ENCODE results near the gene ARHGAP20.

Gene ARHGAP20

DNA sequence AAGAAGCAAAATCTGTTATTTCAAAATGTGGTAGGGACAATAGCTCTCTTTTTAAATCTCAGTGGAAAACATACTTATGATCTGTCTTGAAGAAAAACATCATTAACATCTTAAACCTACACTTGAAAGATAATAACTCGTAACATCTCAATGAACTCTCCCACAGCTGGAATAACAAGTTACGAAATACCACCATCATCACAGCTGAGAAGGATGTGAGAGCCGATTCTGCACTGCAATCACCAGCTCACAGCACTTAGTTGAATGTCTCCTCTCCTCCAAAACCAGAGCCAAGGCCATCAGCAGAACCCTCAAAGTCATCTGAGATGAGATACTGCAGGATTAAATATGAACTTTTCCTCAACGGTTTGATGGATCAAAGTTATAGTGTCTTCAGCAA is 124.3 kb downstream of the ARHGAP20 start:
- TF ChIP-seq, protein P1, sequence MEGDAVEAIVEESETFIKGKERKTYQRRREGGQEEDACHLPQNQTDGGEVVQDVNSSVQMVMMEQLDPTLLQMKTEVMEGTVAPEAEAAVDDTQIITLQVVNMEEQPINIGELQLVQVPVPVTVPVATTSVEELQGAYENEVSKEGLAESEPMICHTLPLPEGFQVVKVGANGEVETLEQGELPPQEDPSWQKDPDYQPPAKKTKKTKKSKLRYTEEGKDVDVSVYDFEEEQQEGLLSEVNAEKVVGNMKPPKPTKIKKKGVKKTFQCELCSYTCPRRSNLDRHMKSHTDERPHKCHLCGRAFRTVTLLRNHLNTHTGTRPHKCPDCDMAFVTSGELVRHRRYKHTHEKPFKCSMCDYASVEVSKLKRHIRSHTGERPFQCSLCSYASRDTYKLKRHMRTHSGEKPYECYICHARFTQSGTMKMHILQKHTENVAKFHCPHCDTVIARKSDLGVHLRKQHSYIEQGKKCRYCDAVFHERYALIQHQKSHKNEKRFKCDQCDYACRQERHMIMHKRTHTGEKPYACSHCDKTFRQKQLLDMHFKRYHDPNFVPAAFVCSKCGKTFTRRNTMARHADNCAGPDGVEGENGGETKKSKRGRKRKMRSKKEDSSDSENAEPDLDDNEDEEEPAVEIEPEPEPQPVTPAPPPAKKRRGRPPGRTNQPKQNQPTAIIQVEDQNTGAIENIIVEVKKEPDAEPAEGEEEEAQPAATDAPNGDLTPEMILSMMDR (IDR thresholded peaks at IDR 0.05; ENCODE audit: low read length): no peak
- no peak for TF ChIP-seq EZH2phosphoT487 (IDR thresholded peaks at IDR 0.05; ENCODE audit: low read length)
- TF ChIP-seq EZH2 (optimal IDR thresholded peaks at IDR 0.05; ENCODE audit: low read depth, low read length): no peak
- Histone ChIP-seq H3K36me3 (replicated peaks; ENCODE audit: insufficient read depth, low read length) (no peaks in the 10 kb centered on the region), H3F3A (ENCODE audit: insufficient read depth, low read length) (no peaks in the 10 kb centered on the region), H3K9ac (ENCODE audit: low read length) (no peak overlapping the region), H3K27me3 (replicated peaks; ENCODE audit: insufficient read depth, low read length) (no peaks in the 10 kb centered on the region), H3K9me3 (replicated peaks; ENCODE audit: insufficient read depth, low read length) (no peaks in the 10 kb centered on the region), H4K20me1 (ENCODE audit: insufficient read depth, low read length) (no peaks in the 10 kb centered on the region), H3K4me1 (ENCODE audit: low read length) (no peaks in the 10 kb centered on the region), H3K4me2 (ENCODE audit: low read depth, low read length) (no peak overlapping the region), H3K79me2 (ENCODE audit: low read length) (no peaks in the 10 kb centered on the region), H3K4me3 (ENCODE audit: low read length) (no peak overlapping the region), H3K27ac (ENCODE audit: low read length) (no peak overlapping the region), H2AFZ (ENCODE audit: low read length) (no peak overlapping the region), H3K9me2 (replicated peaks; ENCODE audit: insufficient read depth, low read length) (no peaks in the 10 kb centered on the region)
- no peak for DNase-seq

DNA sequence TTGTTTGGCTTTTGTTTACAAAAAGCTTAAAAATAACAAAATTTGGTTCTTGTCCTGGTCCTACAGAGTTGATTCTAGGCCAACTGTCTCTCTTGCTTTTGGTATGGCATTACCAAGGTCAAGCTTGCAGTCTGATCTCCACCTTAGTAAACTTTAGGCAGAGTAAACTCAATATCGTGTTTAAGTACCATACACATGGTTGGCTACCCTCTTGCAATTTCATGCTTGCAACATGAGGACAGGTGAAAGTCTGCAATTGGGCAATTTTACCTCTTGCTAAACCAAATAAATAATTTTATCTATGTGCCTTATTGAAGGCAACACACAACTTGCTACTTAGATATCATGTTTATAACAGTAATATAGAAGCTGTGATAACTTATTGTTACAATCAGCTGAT is 125.1 kb downstream of the ARHGAP20 start:
- no peaks in the 10 kb centered on the region for H3K9me3 ChIP-seq (replicated peaks; ENCODE audit: insufficient read depth, low read length)
- H3K4me1 ChIP-seq (ENCODE audit: low read length): no peaks in the 10 kb centered on the region
- H3F3A ChIP-seq (ENCODE audit: insufficient read depth, low read length): no peaks in the 10 kb centered on the region
- no peaks in the 10 kb centered on the region for H3K36me3 ChIP-seq (replicated peaks; ENCODE audit: insufficient read depth, low read length)
- DNase-seq: no peak
- TF ChIP-seq EZH2phosphoT487 (IDR thresholded peaks at IDR 0.05; ENCODE audit: low read length) (no peak), EZH2 (optimal IDR thresholded peaks at IDR 0.05; ENCODE audit: low read depth, low read length) (no peak)
- TF ChIP-seq, protein P1 (IDR thresholded peaks at IDR 0.05; ENCODE audit: low read length): no peak
- no peaks in the 10 kb centered on the region for H3K79me2 ChIP-seq (ENCODE audit: low read length)
- H3K9ac ChIP-seq (ENCODE audit: low read length): no peak overlapping the region
- no peak overlapping the region for H3K4me3 ChIP-seq (ENCODE audit: low read length)
- no peak overlapping the region for H2AFZ ChIP-seq (ENCODE audit: low read length)
- H3K9me2 ChIP-seq (replicated peaks; ENCODE audit: insufficient read depth, low read length): no peaks in the 10 kb centered on the region
- no peak overlapping the region for H3K4me2 ChIP-seq (ENCODE audit: low read depth, low read length)
- H3K27me3 ChIP-seq (replicated peaks; ENCODE audit: insufficient read depth, low read length): no peaks in the 10 kb centered on the region
- H3K27ac ChIP-seq (ENCODE audit: low read length): no peak overlapping the region
- no peaks in the 10 kb centered on the region for H4K20me1 ChIP-seq (ENCODE audit: insufficient read depth, low read length)

DNA sequence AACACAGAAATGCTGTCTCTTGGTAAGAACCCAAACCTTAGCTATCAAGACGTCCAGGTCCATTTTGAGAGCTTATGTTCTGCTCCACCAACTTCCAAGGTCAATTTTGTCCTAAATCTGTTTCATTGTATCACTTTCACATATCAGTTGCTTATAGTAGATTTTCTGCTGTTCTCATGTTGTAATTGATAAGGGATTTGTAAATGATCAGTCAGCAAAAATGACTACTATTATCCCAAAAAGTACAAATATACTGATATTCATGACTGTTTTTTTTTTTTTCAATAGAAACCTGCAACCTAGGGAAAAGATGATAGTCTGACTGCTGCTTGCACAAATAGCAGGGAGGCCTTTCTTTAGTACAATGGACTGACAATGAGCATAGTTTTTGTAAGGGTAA is 128.1 kb downstream of the ARHGAP20 start:
- no peak overlapping the region for H3K4me2 ChIP-seq (ENCODE audit: low read depth, low read length)
- no peaks in the 10 kb centered on the region for H3K36me3 ChIP-seq (replicated peaks; ENCODE audit: insufficient read depth, low read length)
- H3K9ac ChIP-seq (ENCODE audit: low read length): no peak overlapping the region
- H3K4me1 ChIP-seq (ENCODE audit: low read length): no peaks in the 10 kb centered on the region
- H3K4me3 ChIP-seq (ENCODE audit: low read length): no peak overlapping the region
- H2AFZ ChIP-seq (ENCODE audit: low read length): no peak overlapping the region
- TF ChIP-seq, protein P1 (IDR thresholded peaks at IDR 0.05; ENCODE audit: low read length): no peak
- TF ChIP-seq EZH2phosphoT487 (IDR thresholded peaks at IDR 0.05; ENCODE audit: low read length): no peak
- TF ChIP-seq EZH2 (optimal IDR thresholded peaks at IDR 0.05; ENCODE audit: low read depth, low read length): no peak
- no peak overlapping the region for H3K27ac ChIP-seq (ENCODE audit: low read length)
- no peaks in the 10 kb centered on the region for H3K79me2 ChIP-seq (ENCODE audit: low read length)
- H3K9me3 ChIP-seq (replicated peaks; ENCODE audit: insufficient read depth, low read length): no peaks in the 10 kb centered on the region
- no peaks in the 10 kb centered on the region for H4K20me1 ChIP-seq (ENCODE audit: insufficient read depth, low read length)
- H3F3A ChIP-seq (ENCODE audit: insufficient read depth, low read length): no peaks in the 10 kb centered on the region
- DNase-seq: no peak
- H3K9me2 ChIP-seq (replicated peaks; ENCODE audit: insufficient read depth, low read length): no peaks in the 10 kb centered on the region
- H3K27me3 ChIP-seq (replicated peaks; ENCODE audit: insufficient read depth, low read length): no peaks in the 10 kb centered on the region
